MM.1S (cell line): ENCODE data around the gene WWTR1.

Experiments used
- DNase-seq: peaks from one replicate; pipeline ENCODE4 v3.0.0-alpha.2; 2015
- H2AFZ ChIP-seq: fragments of 300-600 bp; sonication (generic); 2 replicates; pipeline ENCODE4 v1.6.0; 2016; ENCODE audit warnings: antibody characterized with exemption, low read length
- H3F3A ChIP-seq: fragments of 300-600 bp; sonication (generic); 2 replicates; pipeline ENCODE4 v1.6.1; 2016; ENCODE audit warnings: mild to moderate bottlenecking, antibody characterized with exemption, low read length, moderate library complexity, mixed read lengths; ENCODE audit not compliant: insufficient read depth
- H3K27ac ChIP-seq: fragments of 300-600 bp; sonication (generic); 2 replicates; pipeline ENCODE4 v1.5.1; 2016; ENCODE audit warnings: mild to moderate bottlenecking, low read length
- H3K27me3 ChIP-seq: fragments of 300-600 bp; sonication (generic); replicated peaks from 2 replicates; pipeline ENCODE4 v1.6.0; 2016; ENCODE audit warnings: low read length; ENCODE audit not compliant: insufficient read depth
- H3K36me3 ChIP-seq: fragments of 300-600 bp; sonication (generic); replicated peaks from 2 replicates; pipeline ENCODE4 v1.6.1; 2016; ENCODE audit warnings: mild to moderate bottlenecking, low read length, mixed read lengths; ENCODE audit not compliant: insufficient read depth
- H3K4me1 ChIP-seq: fragments of 300-600 bp; sonication (generic); 2 replicates; pipeline ENCODE4 v1.6.1; 2016; ENCODE audit warnings: low read length, mixed read lengths
- H3K4me2 ChIP-seq: fragments of 300-600 bp; sonication (generic); 2 replicates; pipeline ENCODE4 v1.6.0; 2016; ENCODE audit warnings: low read depth, low read length
- H3K4me3 ChIP-seq: fragments of 300-600 bp; sonication (generic); 2 replicates; pipeline ENCODE4 v1.5.1; 2016; ENCODE audit warnings: low read length, mixed read lengths
- H3K79me2 ChIP-seq: fragments of 300-600 bp; sonication (generic); 2 replicates; pipeline ENCODE4 v1.6.1; 2016; ENCODE audit warnings: mixed run types, low read length, mixed read lengths
- H3K9ac ChIP-seq: fragments of 300-600 bp; sonication (generic); 2 replicates; pipeline ENCODE4 v1.6.1; 2016; ENCODE audit warnings: low read length, mixed read lengths
- H3K9me2 ChIP-seq: fragments of 300-600 bp; sonication (generic); replicated peaks from 2 replicates; pipeline ENCODE4 v1.6.1; 2016; ENCODE audit warnings: mild to moderate bottlenecking, low read length, mixed read lengths; ENCODE audit not compliant: insufficient read depth
- H3K9me3 ChIP-seq: fragments of 300-600 bp; sonication (generic); replicated peaks from 2 replicates; pipeline ENCODE4 v1.6.1; 2016; ENCODE audit warnings: mild to moderate bottlenecking, low read length, mixed read lengths; ENCODE audit not compliant: insufficient read depth
- H4K20me1 ChIP-seq: fragments of 300-600 bp; sonication (generic); 2 replicates; pipeline ENCODE4 v1.6.1; 2016; ENCODE audit warnings: mild to moderate bottlenecking, low read length, moderate library complexity, mixed read lengths; ENCODE audit not compliant: insufficient read depth
- CTCF ChIP-seq: fragments of 300-600 bp; sonication (generic); IDR thresholded peaks from 2 replicates; pipeline ENCODE4 v1.5.1; 2016; ENCODE audit warnings: antibody characterized with exemption, low read length, mixed read lengths
- EZH2 ChIP-seq: fragments of 300-600 bp; sonication (generic); optimal IDR thresholded peaks from 2 replicates; pipeline ENCODE3; 2017; ENCODE audit warnings: low read depth, mild to moderate bottlenecking, antibody characterized with exemption, low read length, mixed read lengths
- EZH2phosphoT487 ChIP-seq: fragments of 300-600 bp; sonication (generic); IDR thresholded peaks from 2 replicates; pipeline ENCODE4 v1.6.1; 2018; ENCODE audit warnings: antibody characterized with exemption, low read length

The WWTR1 gene

GRCh38 chr3:149592758-149593240 lies 65.0 kb downstream of the WWTR1 start:
- DNase-seq, result no peak
- Histone ChIP-seq H3K4me3 (no peak overlapping the region), H3F3A (no peaks in the 10 kb centered on the region), H3K27me3 (no peaks in the 10 kb centered on the region), H4K20me1 (no peaks in the 10 kb centered on the region), H3K9me3 (no peaks in the 10 kb centered on the region), H3K9me2 (no peaks in the 10 kb centered on the region), H3K36me3 (no peaks in the 10 kb centered on the region), H3K9ac (no peak overlapping the region), H2AFZ (no peak overlapping the region), H3K27ac (no peak overlapping the region), H3K79me2 (no peaks in the 10 kb centered on the region), H3K4me1 (no peaks in the 10 kb centered on the region), H3K4me2 (no peak overlapping the region)
- TF ChIP-seq CTCF (no peak), EZH2 (no peak), EZH2phosphoT487 (no peak)

GRCh38 chr3:149590691-149591441 lies 67.0 kb downstream of the WWTR1 start:
- H3K4me1 ChIP-seq, result peaks cover 7% of the 10 kb centered on the region
- H3K79me2 ChIP-seq, result no peaks in the 10 kb centered on the region
- H3K4me3 ChIP-seq, result no peak overlapping the region
- H2AFZ ChIP-seq, result no peak overlapping the region
- no peaks in the 10 kb centered on the region for H4K20me1 ChIP-seq
- no peak overlapping the region for H3K4me2 ChIP-seq
- peaks cover 2% of the 10 kb centered on the region; the same call in 1 of the 2 replicates for H3F3A ChIP-seq
- no peak overlapping the region for H3K9ac ChIP-seq
- no peak overlapping the region for H3K27ac ChIP-seq
- H3K36me3 ChIP-seq, result no peaks in the 10 kb centered on the region
- no peaks in the 10 kb centered on the region for H3K9me3 ChIP-seq
- no peaks in the 10 kb centered on the region for H3K27me3 ChIP-seq
- no peak for TF ChIP-seq CTCF
- no peak for TF ChIP-seq EZH2
- TF ChIP-seq EZH2phosphoT487, result no peak
- H3K9me2 ChIP-seq, result no peaks in the 10 kb centered on the region
- DNase-seq, result no peak

- H3K4me1 ChIP-seq, result peaks cover 15% of the 10 kb centered on the region
- H3K79me2 ChIP-seq, result no peaks in the 10 kb centered on the region
- TF ChIP-seq EZH2phosphoT487, result no peak
- TF ChIP-seq EZH2, result no peak
- TF ChIP-seq CTCF, result no peak
- H3K4me2 ChIP-seq, result no peak overlapping the region
- H4K20me1 ChIP-seq, result no peaks in the 10 kb centered on the region
- no peak overlapping the region for H3K4me3 ChIP-seq
- H3K9ac ChIP-seq, result no peak overlapping the region
- H3K27me3 ChIP-seq, result no peaks in the 10 kb centered on the region
- peaks cover 12% of the 10 kb centered on the region for H3F3A ChIP-seq
- no peak for DNase-seq
- no peaks in the 10 kb centered on the region for H3K9me3 ChIP-seq
- H3K27ac ChIP-seq, result no peak overlapping the region
- H3K36me3 ChIP-seq, result no peaks in the 10 kb centered on the region
- no peaks in the 10 kb centered on the region for H3K9me2 ChIP-seq
- H2AFZ ChIP-seq, result no peak overlapping the region
Observed at GRCh38 chr3:149589332-149589731, 68.5 kb downstream of the WWTR1 start.
